ENCODE data around the gene MBP. TPM values are rescaled to one million over a fixed set of nuclear protein-coding genes. Genes with fewer than 3 reads are reported as not detected.

MBP gene
- total and polyA plus RNA-seq, 2 of the 4 experiments (the other 2 are of a cell fraction): 0.72 to 0.90 TPM

DNA sequence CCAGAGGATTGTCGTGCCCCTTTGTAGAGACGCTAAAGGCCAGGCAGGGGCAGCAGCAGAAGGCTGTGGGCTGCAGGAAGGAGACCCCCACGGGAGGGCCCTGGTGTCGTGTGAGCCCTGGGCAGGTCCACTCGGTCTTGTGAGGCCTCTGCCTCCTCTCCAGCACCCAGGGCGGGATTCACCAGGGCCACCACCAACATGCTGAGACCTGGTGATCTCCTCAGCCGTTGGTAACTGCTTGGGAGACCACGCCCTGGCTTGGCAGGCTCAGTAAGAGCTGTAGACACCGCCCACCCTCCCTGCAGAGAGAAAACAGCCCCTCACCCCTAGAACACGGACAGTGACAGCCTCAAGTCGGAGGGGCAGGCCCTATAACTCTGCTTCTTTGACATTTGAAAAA is 21.1 kb downstream of the MBP start:
- in situ Hi-C loops (cut with MboI; ENCODE audit: low sequenced_read_pairs): loop anchor here (25.0 kb wide), 1 partner anchor 649 kb away; no protein-coding TSS in a partner anchor
- Histone ChIP-seq H4K8ac (ENCODE audit: low read depth in 2 of 2, low read length in 2 of 2) (no peak overlapping the region), H3K9ac (ENCODE audit: low read depth, low read length) (no peak overlapping the region), H2AK9ac (replicated peaks; ENCODE audit: low read depth, low read length, poor library complexity) (no peak overlapping the region), H3K56ac (ENCODE audit: extremely low read depth, insufficient read depth, low read length) (no peak overlapping the region), H2BK15ac (ENCODE audit: low read depth, low read length) (0 out of 3 replicates have a peak overlapping the region, but pooled peaks have one; percentile 9), H3K27me3 (ENCODE audit: control insufficient read depth, insufficient read depth, low read length) (no peaks in the 10 kb centered on the region), H3K27ac (ENCODE audit: insufficient read depth, low read length) (no peak overlapping the region), H3K79me1 (ENCODE audit: low read depth in 1 of 2, low read length in 2 of 2) (peaks cover 0 to 22% of the 10 kb centered on the region in 2 experiments; a peak in 2 of 4 replicates), H4K5ac (ENCODE audit: low read depth, low read length) (no peak overlapping the region; the same call in 1 of the 2 replicates), H3K23ac (ENCODE audit: low read depth, low read length) (no peak overlapping the region), H2AK5ac (ENCODE audit: low read depth, low read length) (peak overlapping the region; percentile 24), H4K20me1 (ENCODE audit: insufficient read depth, low read length) (no peaks in the 10 kb centered on the region), H2BK120ac (ENCODE audit: low read depth, low read length) (no peak overlapping the region), H2BK20ac (ENCODE audit: low read depth, low read length) (no peak overlapping the region), H3K4me2 (ENCODE audit: low read depth, low read length) (no peak overlapping the region), H3K4ac (ENCODE audit: low read depth, low read length) (peak overlapping the region; percentile 54), H2BK5ac (ENCODE audit: low read depth, low read length, poor library complexity, severe bottlenecking) (peak overlapping the region; percentile 14), H3K36me3 (ENCODE audit: control insufficient read depth, insufficient read depth, low read length) (no peaks in the 10 kb centered on the region), H2AFZ (replicated peaks; ENCODE audit: low read length, poor library complexity) (peak overlapping the region; percentile 36), H3K18ac (ENCODE audit: low read depth, low read length) (no peak overlapping the region), H3K4me3 (ENCODE audit: insufficient read depth, low read depth, low read length) (no peak overlapping the region), H3K14ac (replicated peaks; ENCODE audit: low read depth, low read length) (no peak overlapping the region), H3K4me1 (ENCODE audit: control insufficient read depth, insufficient read depth, low read length) (peaks cover 26% of the 10 kb centered on the region), H3K9me1 (ENCODE audit: insufficient read depth, low read length) (peaks cover 21% of the 10 kb centered on the region), H3K9me3 (ENCODE audit: control insufficient read depth, insufficient read depth, low read length) (no peaks in the 10 kb centered on the region), H4K91ac (ENCODE audit: insufficient read depth, low read depth, low read length) (peak overlapping the region; percentile 7; the same call in 1 of the 2 replicates)
- dilution Hi-C loops (cut with HindIII; ENCODE audit: low sequenced_read_pairs, unreplicated experiment): no loop called here
- DNase-seq (no peak), ATAC-seq (ENCODE audit: low read depth) (no peak)
- CTCF ChIA-PET: no interaction called here
- 84% methylated on average over 6 of the region's 11 CpGs; no CpG with 5 or more reads in 1 of the 2 experiments for WGBS, 2 experiments (ENCODE audit: extremely low coverage in 2 of 2, insufficient read length in 1 of 2)
- POLR2A ChIA-PET (ENCODE audit: unreplicated experiment): no interaction called here
- intact Hi-C loops (cut with micrococcal nuclease): no loop called here
- TF ChIP-seq SMC3 (IDR thresholded peaks at IDR 0.05; ENCODE audit: low read depth, low read length): no peak
- no peak for TF ChIP-seq POLR2A (IDR thresholded peaks at IDR 0.05; ENCODE audit: low read depth, low read length)
- no peak for TF ChIP-seq NFE2L2 (IDR thresholded peaks at IDR 0.05; ENCODE audit: low read depth, low read length)
- TF ChIP-seq CHD1 (IDR thresholded peaks at IDR 0.05; ENCODE audit: low read depth, low read length): no peak
- no peak for TF ChIP-seq MAZ (IDR thresholded peaks at IDR 0.05; ENCODE audit: borderline replicate concordance, low read depth, low read length)
- no peak for TF ChIP-seq MAFK (IDR thresholded peaks at IDR 0.05; ENCODE audit: low read depth, low read length)
- TF ChIP-seq MXI1 (IDR thresholded peaks at IDR 0.05; ENCODE audit: borderline replicate concordance, low read depth, low read length): no peak
- TF ChIP-seq, protein P1, sequence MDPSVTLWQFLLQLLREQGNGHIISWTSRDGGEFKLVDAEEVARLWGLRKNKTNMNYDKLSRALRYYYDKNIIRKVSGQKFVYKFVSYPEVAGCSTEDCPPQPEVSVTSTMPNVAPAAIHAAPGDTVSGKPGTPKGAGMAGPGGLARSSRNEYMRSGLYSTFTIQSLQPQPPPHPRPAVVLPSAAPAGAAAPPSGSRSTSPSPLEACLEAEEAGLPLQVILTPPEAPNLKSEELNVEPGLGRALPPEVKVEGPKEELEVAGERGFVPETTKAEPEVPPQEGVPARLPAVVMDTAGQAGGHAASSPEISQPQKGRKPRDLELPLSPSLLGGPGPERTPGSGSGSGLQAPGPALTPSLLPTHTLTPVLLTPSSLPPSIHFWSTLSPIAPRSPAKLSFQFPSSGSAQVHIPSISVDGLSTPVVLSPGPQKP (IDR thresholded peaks at IDR 0.05; ENCODE audit: borderline replicate concordance, low read depth, low read length): no peak
- TF ChIP-seq FOS (IDR thresholded peaks at IDR 0.05; ENCODE audit: low read depth, low read length): no peak
- TF ChIP-seq RFX5 (IDR thresholded peaks at IDR 0.05; ENCODE audit: low read depth, low read length): no peak
- BruUV-seq (replicated peaks): no TSS peak

All from IMR-90 (cell line).